ENCODE data around the gene IMMP2L. TPM values are rescaled to one million over a fixed set of nuclear protein-coding genes. Genes with fewer than 3 reads are reported as not detected.

Gene IMMP2L
- total RNA-seq, 1 donor from 2014 or later = 17.8 TPM

- intact Hi-C loops (cut with micrococcal nuclease) = no loop called here
- Histone ChIP-seq H3K36me3 (no peaks in the 10 kb centered on the region), H3K9me3 (replicated peaks) (no peaks in the 10 kb centered on the region), H3K27me3 (ENCODE audit: low read depth) (no peaks in the 10 kb centered on the region), H3K27ac (replicated peaks) (no peak overlapping the region), H3K4me3 (no peak overlapping the region), H3K4me1 (peaks cover 5% of the 10 kb centered on the region)
- no peak for DNase-seq
- no peak for TF ChIP-seq CTCF (IDR thresholded peaks at IDR 0.05; ENCODE audit: borderline replicate concordance)
These were observed 550.1 kb downstream of the IMMP2L start for GRCh38 chr7:111012149-111012548.

GRCh38 chr7:111011520-111011919 is 550.8 kb downstream of the IMMP2L start:
- Histone ChIP-seq H3K4me3 (no peak overlapping the region), H3K27me3 (ENCODE audit: low read depth) (no peaks in the 10 kb centered on the region), H3K4me1 (peaks cover 5% of the 10 kb centered on the region), H3K36me3 (no peaks in the 10 kb centered on the region), H3K9me3 (replicated peaks) (no peaks in the 10 kb centered on the region), H3K27ac (replicated peaks) (no peak overlapping the region)
- DNase-seq = no peak
- intact Hi-C loops (cut with micrococcal nuclease) = no loop called here
- TF ChIP-seq CTCF (IDR thresholded peaks at IDR 0.05; ENCODE audit: borderline replicate concordance) = no peak

GRCh38 chr7:111010798-111011197 is 551.5 kb downstream of the IMMP2L start:
- no peak for TF ChIP-seq CTCF (IDR thresholded peaks at IDR 0.05; ENCODE audit: borderline replicate concordance)
- intact Hi-C loops (cut with micrococcal nuclease) = no loop called here
- H3K4me1 ChIP-seq = peaks cover 5% of the 10 kb centered on the region
- no peak for DNase-seq
- H3K27ac ChIP-seq (replicated peaks) = no peak overlapping the region
- no peak overlapping the region for H3K4me3 ChIP-seq
- no peaks in the 10 kb centered on the region for H3K9me3 ChIP-seq (replicated peaks)
- H3K36me3 ChIP-seq = no peaks in the 10 kb centered on the region
- H3K27me3 ChIP-seq (ENCODE audit: low read depth) = no peaks in the 10 kb centered on the region

GRCh38 chr7:111009526-111010040 is 552.7 kb downstream of the IMMP2L start:
- peaks cover 5% of the 10 kb centered on the region for H3K4me1 ChIP-seq
- DNase-seq = no peak
- TF ChIP-seq CTCF (IDR thresholded peaks at IDR 0.05; ENCODE audit: borderline replicate concordance) = no peak
- no peak overlapping the region for H3K27ac ChIP-seq (replicated peaks)
- no peaks in the 10 kb centered on the region for H3K27me3 ChIP-seq (ENCODE audit: low read depth)
- no peaks in the 10 kb centered on the region for H3K9me3 ChIP-seq (replicated peaks)
- H3K36me3 ChIP-seq = no peaks in the 10 kb centered on the region
- H3K4me3 ChIP-seq = no peak overlapping the region
- intact Hi-C loops (cut with micrococcal nuclease) = no loop called here

- intact Hi-C loops (cut with micrococcal nuclease) = no loop called here
- H3K4me1 ChIP-seq = no peaks in the 10 kb centered on the region
- H3K36me3 ChIP-seq = no peaks in the 10 kb centered on the region
- no peak overlapping the region for H3K4me3 ChIP-seq
- no peaks in the 10 kb centered on the region for H3K9me3 ChIP-seq (replicated peaks)
- no peak overlapping the region for H3K27ac ChIP-seq (replicated peaks)
- H3K27me3 ChIP-seq (ENCODE audit: low read depth) = no peaks in the 10 kb centered on the region
- DNase-seq = no peak
- no peak for TF ChIP-seq CTCF (IDR thresholded peaks at IDR 0.05; ENCODE audit: borderline replicate concordance)
These were observed 555.6 kb downstream of the IMMP2L start for GRCh38 chr7:111006691-111007090.

Measured in left ventricle myocardium inferior (tissue), 1 donor.